H1 (cell line): ENCODE data around the gene TOMM22.

Experiments
- CTBP2 ChIP-seq: IDR thresholded peaks from 2 replicates; pipeline ENCODE4 v1.7.0; 2011; ENCODE audit warnings: borderline replicate concordance, mild to moderate bottlenecking, moderate library complexity, mixed read lengths, low read length; ENCODE audit not compliant: insufficient read depth, insufficient read length
- EZH2 ChIP-seq: fragments of 200-600 bp; sonication (generic); IDR thresholded peaks from 2 replicates; pipeline ENCODE4 v1.7.1; 2012; ENCODE audit warnings: low read depth, mild to moderate bottlenecking, moderate library complexity, low read length, inconsistent platforms; ENCODE audit not compliant: severe bottlenecking
- NANOG ChIP-seq: IDR thresholded peaks from 2 replicates; pipeline ENCODE4 v1.6.1; 2011; ENCODE audit warnings: low read length, low read depth, mild to moderate bottlenecking, inconsistent platforms; ENCODE audit not compliant: insufficient read depth, poor library complexity, severe bottlenecking
- NRF1 ChIP-seq: IDR thresholded peaks from 2 replicates; pipeline ENCODE4 v1.6.1; 2011; ENCODE audit warnings: mild to moderate bottlenecking, low read depth, low read length, improper control_type of control experiment
- POLR2A ChIP-seq, 2 experiments: IDR thresholded peaks; 1 replicate in 1 of 2; 2 replicates in 1 of 2; pipeline ENCODE4 v1.6.1; 2011; ENCODE audit warnings: low read depth in 2 of 2, low read length in 2 of 2, mild to moderate bottlenecking in 2 of 2; ENCODE audit errors: control extremely low read depth in 1 of 2
- POLR2AphosphoS5 ChIP-seq: IDR thresholded peaks from 2 replicates; pipeline ENCODE4 v1.6.1; 2011; ENCODE audit warnings: low read depth, low read length
- RFX5 ChIP-seq: IDR thresholded peaks from 2 replicates; pipeline ENCODE4 v1.6.1; 2011; ENCODE audit warnings: low read depth, low read length, improper control_type of control experiment, borderline replicate concordance
- ZNF274 ChIP-seq: IDR thresholded peaks from 2 replicates; pipeline ENCODE4 v1.7.0; 2012; ENCODE audit warnings: low read length, borderline replicate concordance; ENCODE audit errors: extremely low read depth
- TF ChIP-seq, protein P1 (sequence below), 3 experiments: IDR thresholded peaks; 1 replicate in 2 of 3; 2 replicates in 1 of 3; pipeline versions ENCODE4 v1.5.1 to v1.6.1; 2011; ENCODE audit warnings: low read length in 3 of 3, mild to moderate bottlenecking in 3 of 3, inconsistent platforms in 2 of 3, low read depth in 1 of 3, moderate library complexity in 1 of 3; ENCODE audit not compliant: insufficient read depth in 1 of 3; ENCODE audit errors: control extremely low read depth in 1 of 3

DNA sequence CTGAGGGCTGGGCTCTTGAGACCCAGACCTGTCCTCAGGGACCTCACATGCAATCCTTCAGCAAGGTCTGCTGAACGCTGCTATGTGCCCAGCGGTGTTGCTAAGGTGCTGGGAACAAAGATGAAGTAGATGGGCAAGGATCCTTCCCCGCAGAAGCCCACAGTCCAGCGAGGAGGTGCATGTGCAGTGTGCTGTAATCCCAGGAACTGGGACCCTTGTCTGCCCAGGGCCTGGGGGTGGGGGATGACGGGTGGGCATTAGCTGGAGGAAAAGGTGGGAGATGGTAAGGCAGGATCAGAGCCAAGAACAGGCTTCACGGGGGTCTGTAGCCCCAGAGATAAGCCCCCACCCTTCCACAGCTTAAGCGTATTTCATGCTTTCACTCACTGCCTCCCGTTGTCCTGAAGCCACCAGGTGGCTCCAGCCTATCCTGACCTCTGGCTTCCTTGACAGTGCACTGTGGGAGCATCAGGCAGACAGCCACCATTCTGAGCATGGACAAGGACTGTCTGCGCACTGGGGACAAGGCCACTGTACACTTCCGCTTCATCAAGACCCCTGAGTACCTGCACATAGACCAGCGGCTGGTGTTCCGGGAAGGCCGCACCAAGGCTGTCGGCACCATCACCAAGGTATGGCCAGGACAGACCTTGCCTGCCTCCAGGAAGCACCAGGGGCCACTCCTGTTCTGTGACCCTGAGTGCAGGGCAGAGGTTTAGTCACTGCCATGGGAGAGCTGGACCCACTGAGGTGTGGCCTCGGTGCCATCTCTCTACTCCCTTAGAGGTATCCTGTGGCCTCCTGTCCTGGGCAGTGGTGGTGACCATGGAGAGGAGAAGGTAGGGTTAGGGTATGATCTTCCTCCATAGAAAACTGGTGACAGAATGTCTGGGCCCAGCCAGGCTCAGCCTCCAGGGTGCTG is 46.0 kb downstream of the TOMM22 start:
- no peak for TF ChIP-seq POLR2A (IDR thresholded peaks at IDR 0.05; ENCODE audit: control extremely low read depth in 1 of 2, low read depth in 2 of 2, low read length in 2 of 2)
- TF ChIP-seq NRF1 = no peak
- no peak for TF ChIP-seq NANOG
- TF ChIP-seq ZNF274 = no peak
- TF ChIP-seq, protein P1, sequence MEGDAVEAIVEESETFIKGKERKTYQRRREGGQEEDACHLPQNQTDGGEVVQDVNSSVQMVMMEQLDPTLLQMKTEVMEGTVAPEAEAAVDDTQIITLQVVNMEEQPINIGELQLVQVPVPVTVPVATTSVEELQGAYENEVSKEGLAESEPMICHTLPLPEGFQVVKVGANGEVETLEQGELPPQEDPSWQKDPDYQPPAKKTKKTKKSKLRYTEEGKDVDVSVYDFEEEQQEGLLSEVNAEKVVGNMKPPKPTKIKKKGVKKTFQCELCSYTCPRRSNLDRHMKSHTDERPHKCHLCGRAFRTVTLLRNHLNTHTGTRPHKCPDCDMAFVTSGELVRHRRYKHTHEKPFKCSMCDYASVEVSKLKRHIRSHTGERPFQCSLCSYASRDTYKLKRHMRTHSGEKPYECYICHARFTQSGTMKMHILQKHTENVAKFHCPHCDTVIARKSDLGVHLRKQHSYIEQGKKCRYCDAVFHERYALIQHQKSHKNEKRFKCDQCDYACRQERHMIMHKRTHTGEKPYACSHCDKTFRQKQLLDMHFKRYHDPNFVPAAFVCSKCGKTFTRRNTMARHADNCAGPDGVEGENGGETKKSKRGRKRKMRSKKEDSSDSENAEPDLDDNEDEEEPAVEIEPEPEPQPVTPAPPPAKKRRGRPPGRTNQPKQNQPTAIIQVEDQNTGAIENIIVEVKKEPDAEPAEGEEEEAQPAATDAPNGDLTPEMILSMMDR (IDR thresholded peaks at IDR 0.05; ENCODE audit: control extremely low read depth in 1 of 3, insufficient read depth in 1 of 3, low read depth in 1 of 3, low read length in 3 of 3) = no peak
- no peak for TF ChIP-seq POLR2AphosphoS5
- no peak for TF ChIP-seq CTBP2
- TF ChIP-seq RFX5 = no peak
- no peak for TF ChIP-seq EZH2
